Measurements from ENCODE around the gene ATP1B1. TPM values are rescaled to one million over a fixed set of nuclear protein-coding genes. Genes with fewer than 3 reads are reported as not detected.

ATP1B1 gene
- total and polyA plus RNA-seq, 2 of the 8 experiments (the other 6 are each of a cell fraction or from before 2014, with no cell fraction given) = 16.3 to 76.5 TPM

GRCh38 chr1:169119405-169119804 lies 12.9 kb downstream of the ATP1B1 start (continued):
- TF ChIP-seq FOSL1 (IDR thresholded peaks at IDR 0.05; ENCODE audit: insufficient read depth, low read depth, low read length) = no peak
- TF ChIP-seq GABPA (IDR thresholded peaks at IDR 0.05; ENCODE audit: borderline replicate concordance, insufficient read depth, low read length) = no peak
- no peak for TF ChIP-seq TBP (IDR thresholded peaks at IDR 0.05; ENCODE audit: low read depth, low read length)
- TF ChIP-seq NANOG (IDR thresholded peaks at IDR 0.05; ENCODE audit: insufficient read depth, low read depth, low read length, poor library complexity, severe bottlenecking) = no peak
- no peak for TF ChIP-seq PHF8 (conservative IDR thresholded peaks at IDR 0.05; ENCODE audit: low read depth, low read length)
- TF ChIP-seq EZH2 (IDR thresholded peaks at IDR 0.05; ENCODE audit: low read depth, low read length, severe bottlenecking) = no peak
- no peak for TF ChIP-seq SIX5 (IDR thresholded peaks at IDR 0.05; ENCODE audit: low read depth, low read length)

Data from H1 (cell line).